ENCODE data around the gene UBE2E1. TPM values are rescaled to one million over a fixed set of nuclear protein-coding genes. Genes with fewer than 3 reads are reported as not detected.
A peak's percentile ranks its signal among the peaks of the same experiment; 100 is the strongest.

UBE2E1 gene
- total RNA-seq, 1 experiment from 2014 or later = 200 TPM

GRCh38 chr3:23835087-23835486 lies 29.3 kb downstream of the UBE2E1 start:
- H3K4me2 ChIP-seq (ENCODE audit: low read depth, low read length, poor library complexity, severe bottlenecking) = no peak overlapping the region
- H3K36me3 ChIP-seq (ENCODE audit: insufficient read depth, low read length) = peaks cover 17% of the 10 kb centered on the region; the same call in 1 of the 2 replicates
- H3K79me2 ChIP-seq (ENCODE audit: low read length) = peaks cover 99% of the 10 kb centered on the region
- no peak overlapping the region for H3K9ac ChIP-seq (ENCODE audit: low read length)
- no peak for DNase-seq
- H2AFZ ChIP-seq (ENCODE audit: low read length) = no peak overlapping the region
- H4K20me1 ChIP-seq (ENCODE audit: insufficient read depth, low read depth, low read length) = peaks cover 2% of the 10 kb centered on the region; the same call in 1 of the 2 replicates
- peaks cover 53% of the 10 kb centered on the region for H3K4me1 ChIP-seq (ENCODE audit: low read length)
- H3K4me3 ChIP-seq (ENCODE audit: low read length) = no peak overlapping the region
- H3K27ac ChIP-seq (ENCODE audit: low read length) = peak overlapping the region; percentile 35; the same call in 1 of the 2 replicates
- no peaks in the 10 kb centered on the region for H3K9me3 ChIP-seq (ENCODE audit: low read length)
- no peaks in the 10 kb centered on the region for H3K27me3 ChIP-seq (ENCODE audit: low read length)
- no peaks in the 10 kb centered on the region for H3K9me2 ChIP-seq (replicated peaks; ENCODE audit: insufficient read depth, low read length)

GRCh38 chr3:23835802-23836201 lies 30.0 kb downstream of the UBE2E1 start:
- peak overlapping the region; percentile 2 for H3K4me2 ChIP-seq (ENCODE audit: low read depth, low read length, poor library complexity, severe bottlenecking)
- no peak overlapping the region for H2AFZ ChIP-seq (ENCODE audit: low read length)
- peaks cover 19% of the 10 kb centered on the region; the same call in 1 of the 2 replicates for H3K36me3 ChIP-seq (ENCODE audit: insufficient read depth, low read length)
- H3K27me3 ChIP-seq (ENCODE audit: low read length) = no peaks in the 10 kb centered on the region
- no peak overlapping the region for H3K9ac ChIP-seq (ENCODE audit: low read length)
- H3K9me2 ChIP-seq (replicated peaks; ENCODE audit: insufficient read depth, low read length) = no peaks in the 10 kb centered on the region
- H4K20me1 ChIP-seq (ENCODE audit: insufficient read depth, low read depth, low read length) = peaks cover 9% of the 10 kb centered on the region; the same call in 1 of the 2 replicates
- H3K4me3 ChIP-seq (ENCODE audit: low read length) = no peak overlapping the region
- H3K27ac ChIP-seq (ENCODE audit: low read length) = peak overlapping the region; percentile 35
- peaks cover 99% of the 10 kb centered on the region for H3K79me2 ChIP-seq (ENCODE audit: low read length)
- peaks cover 47% of the 10 kb centered on the region for H3K4me1 ChIP-seq (ENCODE audit: low read length)
- no peak for DNase-seq
- H3K9me3 ChIP-seq (ENCODE audit: low read length) = no peaks in the 10 kb centered on the region

GRCh38 chr3:23836536-23837230 lies 30.9 kb downstream of the UBE2E1 start:
- H3K36me3 ChIP-seq (ENCODE audit: insufficient read depth, low read length) = peaks cover 19% of the 10 kb centered on the region; the same call in 1 of the 2 replicates
- peaks cover 99% of the 10 kb centered on the region for H3K79me2 ChIP-seq (ENCODE audit: low read length)
- no peaks in the 10 kb centered on the region for H3K9me2 ChIP-seq (replicated peaks; ENCODE audit: insufficient read depth, low read length)
- H3K27ac ChIP-seq (ENCODE audit: low read length) = peak overlapping the region; percentile 35
- peaks cover 44% of the 10 kb centered on the region for H3K4me1 ChIP-seq (ENCODE audit: low read length)
- no peak overlapping the region for H3K4me3 ChIP-seq (ENCODE audit: low read length)
- no peaks in the 10 kb centered on the region for H3K27me3 ChIP-seq (ENCODE audit: low read length)
- peak overlapping the region; percentile 2 for H3K4me2 ChIP-seq (ENCODE audit: low read depth, low read length, poor library complexity, severe bottlenecking)
- DNase-seq = no peak
- H3K9ac ChIP-seq (ENCODE audit: low read length) = no peak overlapping the region
- peaks cover 10% of the 10 kb centered on the region; the same call in 1 of the 2 replicates for H4K20me1 ChIP-seq (ENCODE audit: insufficient read depth, low read depth, low read length)
- no peak overlapping the region for H2AFZ ChIP-seq (ENCODE audit: low read length)
- no peaks in the 10 kb centered on the region for H3K9me3 ChIP-seq (ENCODE audit: low read length)

GRCh38 chr3:23837286-23837685 lies 31.5 kb downstream of the UBE2E1 start:
- H3K4me2 ChIP-seq (ENCODE audit: low read depth, low read length, poor library complexity, severe bottlenecking) = no peak overlapping the region
- no peak overlapping the region for H3K27ac ChIP-seq (ENCODE audit: low read length)
- H3K79me2 ChIP-seq (ENCODE audit: low read length) = peaks cover 99% of the 10 kb centered on the region
- H3K9me3 ChIP-seq (ENCODE audit: low read length) = no peaks in the 10 kb centered on the region
- H3K4me3 ChIP-seq (ENCODE audit: low read length) = no peak overlapping the region
- peaks cover 40% of the 10 kb centered on the region for H3K4me1 ChIP-seq (ENCODE audit: low read length)
- no peak for DNase-seq
- H3K36me3 ChIP-seq (ENCODE audit: insufficient read depth, low read length) = peaks cover 17% of the 10 kb centered on the region; the same call in 1 of the 2 replicates
- H2AFZ ChIP-seq (ENCODE audit: low read length) = no peak overlapping the region
- no peaks in the 10 kb centered on the region for H3K27me3 ChIP-seq (ENCODE audit: low read length)
- H4K20me1 ChIP-seq (ENCODE audit: insufficient read depth, low read depth, low read length) = peaks cover 10% of the 10 kb centered on the region; the same call in 1 of the 2 replicates
- no peak overlapping the region for H3K9ac ChIP-seq (ENCODE audit: low read length)
- H3K9me2 ChIP-seq (replicated peaks; ENCODE audit: insufficient read depth, low read length) = no peaks in the 10 kb centered on the region

GRCh38 chr3:23837691-23838090 lies 31.9 kb downstream of the UBE2E1 start:
- Histone ChIP-seq H3K4me1 (ENCODE audit: low read length) (peaks cover 40% of the 10 kb centered on the region), H3K79me2 (ENCODE audit: low read length) (peaks cover 99% of the 10 kb centered on the region), H3K9me3 (ENCODE audit: low read length) (no peaks in the 10 kb centered on the region), H4K20me1 (ENCODE audit: insufficient read depth, low read depth, low read length) (peaks cover 10% of the 10 kb centered on the region; the same call in 1 of the 2 replicates), H3K27me3 (ENCODE audit: low read length) (no peaks in the 10 kb centered on the region), H3K4me2 (ENCODE audit: low read depth, low read length, poor library complexity, severe bottlenecking) (no peak overlapping the region), H3K9me2 (replicated peaks; ENCODE audit: insufficient read depth, low read length) (no peaks in the 10 kb centered on the region), H3K27ac (ENCODE audit: low read length) (no peak overlapping the region), H3K4me3 (ENCODE audit: low read length) (no peak overlapping the region), H2AFZ (ENCODE audit: low read length) (no peak overlapping the region), H3K36me3 (ENCODE audit: insufficient read depth, low read length) (peaks cover 20% of the 10 kb centered on the region; the same call in 1 of the 2 replicates), H3K9ac (ENCODE audit: low read length) (no peak overlapping the region)
- DNase-seq = no peak

GRCh38 chr3:23840521-23840920 lies 34.8 kb downstream of the UBE2E1 start:
- H3K27me3 ChIP-seq (ENCODE audit: low read length) = no peaks in the 10 kb centered on the region

GRCh38 chr3:23843869-23844268 lies 38.1 kb downstream of the UBE2E1 start:
- no peak for DNase-seq
- Histone ChIP-seq H3K4me1 (ENCODE audit: low read length) (peaks cover 14% of the 10 kb centered on the region), H4K20me1 (ENCODE audit: insufficient read depth, low read depth, low read length) (peaks cover 15% of the 10 kb centered on the region; the same call in 1 of the 2 replicates), H3K36me3 (ENCODE audit: insufficient read depth, low read length) (peaks cover 27% of the 10 kb centered on the region), H3K9me2 (replicated peaks; ENCODE audit: insufficient read depth, low read length) (no peaks in the 10 kb centered on the region), H3K27ac (ENCODE audit: low read length) (no peak overlapping the region), H3K27me3 (ENCODE audit: low read length) (no peaks in the 10 kb centered on the region), H3K4me2 (ENCODE audit: low read depth, low read length, poor library complexity, severe bottlenecking) (no peak overlapping the region), H3K9ac (ENCODE audit: low read length) (no peak overlapping the region), H3K79me2 (ENCODE audit: low read length) (peaks cover 99% of the 10 kb centered on the region), H3K9me3 (ENCODE audit: low read length) (no peaks in the 10 kb centered on the region; the same call in 1 of the 2 replicates), H2AFZ (ENCODE audit: low read length) (no peak overlapping the region), H3K4me3 (ENCODE audit: low read length) (no peak overlapping the region)

More at GRCh38 chr3:23840521-23840920, 34.8 kb downstream of the UBE2E1 start:
- no peaks in the 10 kb centered on the region for H3K9me2 ChIP-seq (replicated peaks; ENCODE audit: insufficient read depth, low read length)
- DNase-seq = no peak
- peaks cover 15% of the 10 kb centered on the region; the same call in 1 of the 2 replicates for H4K20me1 ChIP-seq (ENCODE audit: insufficient read depth, low read depth, low read length)
- H3K27ac ChIP-seq (ENCODE audit: low read length) = no peak overlapping the region
- H3K36me3 ChIP-seq (ENCODE audit: insufficient read depth, low read length) = peaks cover 25% of the 10 kb centered on the region
- H3K4me2 ChIP-seq (ENCODE audit: low read depth, low read length, poor library complexity, severe bottlenecking) = no peak overlapping the region
- H3K79me2 ChIP-seq (ENCODE audit: low read length) = peaks cover 99% of the 10 kb centered on the region
- H2AFZ ChIP-seq (ENCODE audit: low read length) = no peak overlapping the region
- no peak overlapping the region for H3K9ac ChIP-seq (ENCODE audit: low read length)
- H3K9me3 ChIP-seq (ENCODE audit: low read length) = no peaks in the 10 kb centered on the region
- peaks cover 31% of the 10 kb centered on the region for H3K4me1 ChIP-seq (ENCODE audit: low read length)
- no peak overlapping the region for H3K4me3 ChIP-seq (ENCODE audit: low read length)

GRCh38 chr3:23845326-23846216 lies 39.8 kb downstream of the UBE2E1 start:
- Histone ChIP-seq H3K4me3 (ENCODE audit: low read length) (no peak overlapping the region), H3K9ac (ENCODE audit: low read length) (no peak overlapping the region), H3K9me2 (replicated peaks; ENCODE audit: insufficient read depth, low read length) (no peaks in the 10 kb centered on the region), H3K27me3 (ENCODE audit: low read length) (no peaks in the 10 kb centered on the region), H3K4me2 (ENCODE audit: low read depth, low read length, poor library complexity, severe bottlenecking) (no peak overlapping the region), H3K9me3 (ENCODE audit: low read length) (no peaks in the 10 kb centered on the region; the same call in 1 of the 2 replicates), H3K79me2 (ENCODE audit: low read length) (peaks cover 100% of the 10 kb centered on the region), H2AFZ (ENCODE audit: low read length) (no peak overlapping the region), H3K27ac (ENCODE audit: low read length) (no peak overlapping the region), H4K20me1 (ENCODE audit: insufficient read depth, low read depth, low read length) (0 out of 2 replicates have a peak, but pooled peaks cover 8% of the 10 kb centered on the region), H3K4me1 (ENCODE audit: low read length) (peaks cover 12% of the 10 kb centered on the region), H3K36me3 (ENCODE audit: insufficient read depth, low read length) (peaks cover 21% of the 10 kb centered on the region)
- no peak for DNase-seq

All from Karpas-422 (cell line).